H1 (cell line): ENCODE results near the gene NOLC1. TPM values are rescaled to one million over a fixed set of nuclear protein-coding genes. Genes with fewer than 3 reads are reported as not detected.

Experiments
- CTCF ChIA-PET: fragments of 300-600 bp; sonication (Branson Sonifier 250); formaldehyde crosslinking; loops from one replicate; lab custom pipeline; 2021; ENCODE audit not compliant: partially characterized antibody; lab: Charles Lee
- POLR2A ChIA-PET: fragments of 300-600 bp; sonication (Branson Sonifier 250); formaldehyde crosslinking; loops from one replicate; lab custom pipeline; 2021; ENCODE audit warnings: inconsistent platforms; ENCODE audit not compliant: partially characterized antibody; lab: Charles Lee
- DNase-seq, 2 experiments: peaks; one replicate each; pipeline versions ENCODE4 v3.0.0 to v3.0.0-alpha.2; 2010 to 2022; ENCODE audit warnings: low spot score in 2 of 2, low read depth in 1 of 2, mixed read lengths in 1 of 2
- FAIRE-seq: peaks from 2 replicates; lab custom pipeline; 2011; peaks lifted over from hg19 to GRCh38; lab: Jason Lieb, UNC
- H2AFZ ChIP-seq: 2 replicates; pipeline ENCODE4 v1.8.1; 2012; ENCODE audit warnings: low read length, inconsistent platforms
- H2AK5ac ChIP-seq: 2 replicates; pipeline ENCODE4 v1.6.1; 2013; ENCODE audit warnings: low read depth, low read length
- H2BK120ac ChIP-seq: replicated peaks from 2 replicates; pipeline ENCODE3; 2013; ENCODE audit warnings: low read depth, low read length, inconsistent platforms
- H2BK12ac ChIP-seq: 2 replicates; pipeline ENCODE4 v1.6.1; 2013; ENCODE audit warnings: low read depth, low read length
- H2BK15ac ChIP-seq: 2 replicates; pipeline ENCODE4 v1.6.1; 2013; ENCODE audit warnings: low read length
- H2BK20ac ChIP-seq: 2 replicates; pipeline ENCODE4 v1.6.1; 2013; ENCODE audit warnings: low read length
- H2BK5ac ChIP-seq: 2 replicates; pipeline ENCODE4 v1.6.1; 2013; ENCODE audit warnings: low read depth, low read length
- H3K14ac ChIP-seq: 2 replicates; pipeline ENCODE4 v1.6.1; 2013; ENCODE audit warnings: inconsistent platforms; ENCODE audit not compliant: insufficient read length
- H3K18ac ChIP-seq: 2 replicates; pipeline ENCODE4 v1.6.1; 2013; ENCODE audit warnings: low read length; ENCODE audit errors: extremely low read depth
- H3K23ac ChIP-seq: 2 replicates; pipeline ENCODE4 v1.6.1; 2013; ENCODE audit warnings: inconsistent platforms; ENCODE audit not compliant: insufficient read length
- H3K23me2 ChIP-seq: 2 replicates; pipeline ENCODE4 v1.6.1; 2013; ENCODE audit warnings: low read depth, low read length
- H3K27ac ChIP-seq: 2 replicates; pipeline ENCODE4 v1.6.1; 2011; ENCODE audit warnings: low read depth, low read length, inconsistent platforms
- H3K27me3 ChIP-seq, 4 experiments: replicated peaks in 1 of 4; 1 replicate in 1 of 4; 2 replicates in 3 of 4; pipeline versions ENCODE4 v1.6.1 to v1.8.1; 2011 to 2013; ENCODE audit warnings: low read length in 3 of 4, mild to moderate bottlenecking in 3 of 4, inconsistent platforms in 2 of 4, mixed read lengths in 2 of 4, moderate library complexity in 1 of 4; ENCODE audit not compliant: control insufficient read depth in 3 of 4, insufficient read depth in 3 of 4; ENCODE audit errors: extremely low read depth in 1 of 4
- H3K36me3 ChIP-seq, 4 experiments: 2 replicates each; pipeline versions ENCODE4 v1.6.1 to v1.8.1; 2011 to 2013; ENCODE audit warnings: mild to moderate bottlenecking in 4 of 4, low read length in 3 of 4, moderate library complexity in 2 of 4, control low read depth in 1 of 4, inconsistent platforms in 1 of 4; ENCODE audit not compliant: insufficient read depth in 4 of 4, control insufficient read depth in 2 of 4
- H3K4ac ChIP-seq: replicated peaks from 2 replicates; pipeline ENCODE3; 2013; ENCODE audit warnings: low read length, low read depth, mixed read lengths, inconsistent platforms; ENCODE audit not compliant: insufficient read length
- H3K4me1 ChIP-seq, 4 experiments: replicated peaks in 1 of 4; 1 replicate in 1 of 4; 2 replicates in 3 of 4; pipeline versions ENCODE4 v1.6.1 to v1.8.1; 2011 to 2013; ENCODE audit warnings: low read length in 3 of 4, inconsistent platforms in 2 of 4, mixed read lengths in 1 of 4; ENCODE audit not compliant: insufficient read depth in 4 of 4, control insufficient read depth in 3 of 4
- H3K4me2 ChIP-seq, 2 experiments: 2 replicates each; pipeline versions ENCODE4 v1.6.1 to v1.8.1; 2011 to 2013; ENCODE audit warnings: low read depth in 2 of 2, low read length in 2 of 2, control low read depth in 1 of 2, inconsistent platforms in 1 of 2, mild to moderate bottlenecking in 1 of 2; ENCODE audit not compliant: insufficient read depth in 1 of 2
- H3K4me3 ChIP-seq, 4 experiments: fragments of 200-600, 300-600 bp in 1 of 4; sonication (generic), shearing (Covaris generic), sonication (Bioruptor Twin) in 1 of 4; 2 replicates each; pipeline versions ENCODE4 v1.5.1 to v1.8.1; 2011 to 2016; ENCODE audit warnings: low read length in 4 of 4, low read depth in 3 of 4, control low read depth in 2 of 4, inconsistent platforms in 2 of 4, mild to moderate bottlenecking in 2 of 4, mixed read lengths in 1 of 4, moderate library complexity in 1 of 4; ENCODE audit not compliant: insufficient read depth in 2 of 4; ENCODE audit errors: extremely low read depth in 1 of 4
- H3K56ac ChIP-seq: replicated peaks from 2 replicates; pipeline ENCODE3; 2013; ENCODE audit warnings: low read depth, mild to moderate bottlenecking, mixed read lengths, low read length, inconsistent platforms; ENCODE audit not compliant: insufficient read length
- H3K79me1 ChIP-seq: 2 replicates; pipeline ENCODE4 v1.6.1; 2013; ENCODE audit warnings: low read depth, low read length, control low read depth
- H3K79me2 ChIP-seq, 2 experiments: 2 replicates each; pipeline versions ENCODE4 v1.6.1 to v1.8.1; 2012 to 2013; ENCODE audit warnings: low read length in 2 of 2, mild to moderate bottlenecking in 2 of 2, inconsistent platforms in 1 of 2; ENCODE audit not compliant: insufficient read depth in 2 of 2, control insufficient read depth in 1 of 2
- H3K9ac ChIP-seq, 4 experiments: replicated peaks in 1 of 4; 1 replicate in 1 of 4; 2 replicates in 3 of 4; pipeline versions ENCODE4 v1.6.1 to v1.8.1; 2011 to 2013; ENCODE audit warnings: low read depth in 3 of 4, low read length in 3 of 4, control low read depth in 2 of 4, mild to moderate bottlenecking in 2 of 4, moderate library complexity in 2 of 4, inconsistent platforms in 1 of 4; ENCODE audit errors: extremely low read depth in 1 of 4
- H3K9me3 ChIP-seq, 2 experiments: 2 replicates each; pipeline versions ENCODE4 v1.6.1 to v1.8.1; 2012 to 2013; ENCODE audit warnings: mild to moderate bottlenecking in 2 of 2, moderate library complexity in 2 of 2, control low read depth in 1 of 2, inconsistent platforms in 1 of 2, low read depth in 1 of 2, low read length in 1 of 2, mixed read lengths in 1 of 2; ENCODE audit not compliant: insufficient read depth in 2 of 2
- H4K20me1 ChIP-seq, 2 experiments: replicated peaks in 1 of 2; 2 replicates each; pipeline versions ENCODE3 to v1.8.1; 2011 to 2013; ENCODE audit warnings: inconsistent platforms in 2 of 2, low read length in 2 of 2, mild to moderate bottlenecking in 1 of 2; ENCODE audit not compliant: insufficient read depth in 2 of 2, control insufficient read depth in 1 of 2
- H4K5ac ChIP-seq: 2 replicates; pipeline ENCODE4 v1.6.1; 2013; ENCODE audit warnings: low read length, low read depth, mixed read lengths, inconsistent platforms; ENCODE audit not compliant: insufficient read length
- H4K8ac ChIP-seq: 2 replicates; pipeline ENCODE4 v1.8.0; 2013; ENCODE audit warnings: mild to moderate bottlenecking, moderate library complexity, low read length, inconsistent platforms; ENCODE audit not compliant: insufficient read depth; ENCODE audit errors: extremely low read depth
- H4K91ac ChIP-seq: replicated peaks from 2 replicates; pipeline ENCODE3; 2013; ENCODE audit warnings: low read length, mixed read lengths, inconsistent platforms; ENCODE audit not compliant: insufficient read length
- CTBP2 ChIP-seq: IDR thresholded peaks from 2 replicates; pipeline ENCODE4 v1.7.0; 2011; ENCODE audit warnings: borderline replicate concordance, mild to moderate bottlenecking, moderate library complexity, mixed read lengths, low read length; ENCODE audit not compliant: insufficient read depth, insufficient read length
- EP300 ChIP-seq, 2 experiments: IDR thresholded peaks; 1 replicate in 1 of 2; 2 replicates in 1 of 2; pipeline ENCODE4 v1.6.1; 2011 to 2012; ENCODE audit warnings: low read depth in 2 of 2, low read length in 2 of 2, mild to moderate bottlenecking in 2 of 2, borderline replicate concordance in 1 of 2, inconsistent platforms in 1 of 2, moderate library complexity in 1 of 2
- JUN ChIP-seq: IDR thresholded peaks from 2 replicates; pipeline ENCODE4 v1.6.1; 2011; ENCODE audit warnings: low read depth, mild to moderate bottlenecking, improper control_type of control experiment, low read length
- MAFK ChIP-seq: IDR thresholded peaks from 2 replicates; pipeline ENCODE4 v1.6.1; 2012; ENCODE audit warnings: low read depth, mild to moderate bottlenecking, improper control_type of control experiment, low read length
- NANOG ChIP-seq: IDR thresholded peaks from 2 replicates; pipeline ENCODE4 v1.6.1; 2011; ENCODE audit warnings: low read length, low read depth, mild to moderate bottlenecking, inconsistent platforms; ENCODE audit not compliant: insufficient read depth, poor library complexity, severe bottlenecking
- SAP30 ChIP-seq: fragments of 300-600 bp; sonication (generic); IDR thresholded peaks from 2 replicates; pipeline ENCODE4 v1.7.1; 2012; ENCODE audit warnings: low read length, moderate library complexity, mild to moderate bottlenecking, inconsistent platforms; ENCODE audit not compliant: insufficient read depth, insufficient replicate concordance
- TBP ChIP-seq: IDR thresholded peaks from 2 replicates; pipeline ENCODE4 v1.6.1; 2011; ENCODE audit warnings: low read depth, low read length, improper control_type of control experiment
- TEAD4 ChIP-seq: IDR thresholded peaks from 2 replicates; pipeline ENCODE4 v1.6.1; 2012; ENCODE audit warnings: low read depth, low read length, inconsistent platforms, mixed read lengths
- WGBS, 2 experiments: shearing (Covaris generic) in 1 of 2; methylation state at CpG; one replicate each; pipeline versions ENCODE4 v1.1.6 to v1.1.7; 2013 to 2015; ENCODE audit warnings: low lambda C conversion rate in 2 of 2, mixed read lengths in 2 of 2, inconsistent platforms in 1 of 2, low coverage in 1 of 2, missing lambda C conversion rate in 1 of 2; ENCODE audit not compliant: insufficient replicate concordance in 2 of 2, insufficient coverage in 1 of 2, insufficient read length in 1 of 2; ENCODE audit errors: extremely low coverage in 1 of 2, missing lambda C conversion rate in 1 of 2; 5-methylcytosine and 5-hydroxymethylcytosine counted together
- polyA plus RNA-seq, 7 experiments: library from polyadenylated mRNA; depleted of rRNA in 3 of 7; stranded (reverse) in 5 of 7; unstranded in 2 of 7; fragments of >200 nt in 5 of 7; fragments of 200-250 nt in 2 of 7; gene quantifications; 1 replicate in 5 of 7; 2 replicates in 1 of 7; 4 replicates in 1 of 7; pipeline versions ENCODE4 v1.2.1 to v1.2.3, GENCODE V29; 2011 to 2013; ENCODE audit warnings: missing spikeins in 2 of 7, mixed read lengths in 2 of 7
- total RNA-seq: library from RNA; stranded (reverse); fragmentation: NEBNext Ultra II Directional; extraction: Animal tissue kit (Norgen Biotek cat#: 25700); gene quantifications from 2 replicates; pipeline ENCODE4 v1.2.1, GENCODE V29; 2021
- TF ChIP-seq, protein P1 (sequence below): IDR thresholded peaks from 2 replicates; pipeline ENCODE4 v1.6.1; 2012; ENCODE audit warnings: low read length, inconsistent platforms

NOLC1 gene
- total and polyA plus RNA-seq, 2 of the 8 experiments (the other 6 are each of a cell fraction or from before 2014, with no cell fraction given), result 86.3 to 191 TPM

GRCh38 chr10:102122450-102122849, 29.7 kb upstream of the NOLC1 start:
- Histone ChIP-seq H4K20me1 (no peaks in the 10 kb centered on the region), H2AK5ac (peak overlapping the region; percentile 49; the same call in 1 of the 2 replicates), H2BK15ac (no peak overlapping the region), H3K14ac (no peak overlapping the region), H3K79me2 (peaks cover 0 to 20% of the 10 kb centered on the region in 2 experiments; a peak in 2 of 4 replicates), H3K27ac (peak overlapping the region; percentile 85), H2BK5ac (peak overlapping the region; percentile 94), H2AFZ (no peak overlapping the region; the same call in 1 of the 2 replicates), H3K23me2 (peaks cover 21% of the 10 kb centered on the region), H3K4ac (peak overlapping the region; percentile 5), H3K4me3 (peak overlapping the region in 3 of 4 experiments; percentile 11 to 93 (median 83); a peak in 4 of 8 replicates), H3K27me3 (no peaks in the 10 kb centered on the region), H2BK20ac (peak overlapping the region; percentile 53; the same call in 1 of the 2 replicates), H3K4me2 (peak overlapping the region; percentile 65 to 94), H3K4me1 (peaks cover 20 to 31% (median 23%) of the 10 kb centered on the region in 4 experiments), H4K8ac (no peak overlapping the region), H3K9ac (no peak overlapping the region), H3K56ac (no peak overlapping the region), H3K23ac (no peak overlapping the region), H3K9me3 (no peaks in the 10 kb centered on the region), H3K36me3 (no peaks in the 10 kb centered on the region), H2BK12ac (peak overlapping the region; percentile 97), H3K79me1 (no peaks in the 10 kb centered on the region; the same call in 1 of the 2 replicates), H4K91ac (peak overlapping the region; percentile 76), H2BK120ac (peak overlapping the region; percentile 12), H4K5ac (no peak overlapping the region), H3K18ac (no peak overlapping the region; the same call in 1 of the 2 replicates)
- CTCF ChIA-PET, result interaction anchor here (1.0 to 4.5 kb wide), 9 partner anchors 9 to 225 kb away, joined by 3 to 28 read pairs (median 3); partner anchors contain the start of gene PPRC1
- no peak for FAIRE-seq
- POLR2A ChIA-PET, result interaction anchor here (0.6 to 4.0 kb wide), 14 partner anchors 9 to 241 kb away, joined by 3 to 37 read pairs (median 4); partner anchors contain the start of genes NOLC1 and PPRC1
- no peak for DNase-seq
- 82% methylated on average over 1 of the region's 1 CpG; no CpG with 5 or more reads in 1 of the 2 experiments for WGBS, 2 experiments
- no peak for TF ChIP-seq TEAD4
- no peak for TF ChIP-seq MAFK
- TF ChIP-seq CTBP2, result no peak
- no peak for TF ChIP-seq NANOG
- no peak for TF ChIP-seq EP300 (IDR thresholded peaks at IDR 0.05; ENCODE audit: borderline replicate concordance in 1 of 2, low read depth in 2 of 2, low read length in 2 of 2)
- TF ChIP-seq SAP30, result no peak
- no peak for TF ChIP-seq TBP
- TF ChIP-seq, protein P1, sequence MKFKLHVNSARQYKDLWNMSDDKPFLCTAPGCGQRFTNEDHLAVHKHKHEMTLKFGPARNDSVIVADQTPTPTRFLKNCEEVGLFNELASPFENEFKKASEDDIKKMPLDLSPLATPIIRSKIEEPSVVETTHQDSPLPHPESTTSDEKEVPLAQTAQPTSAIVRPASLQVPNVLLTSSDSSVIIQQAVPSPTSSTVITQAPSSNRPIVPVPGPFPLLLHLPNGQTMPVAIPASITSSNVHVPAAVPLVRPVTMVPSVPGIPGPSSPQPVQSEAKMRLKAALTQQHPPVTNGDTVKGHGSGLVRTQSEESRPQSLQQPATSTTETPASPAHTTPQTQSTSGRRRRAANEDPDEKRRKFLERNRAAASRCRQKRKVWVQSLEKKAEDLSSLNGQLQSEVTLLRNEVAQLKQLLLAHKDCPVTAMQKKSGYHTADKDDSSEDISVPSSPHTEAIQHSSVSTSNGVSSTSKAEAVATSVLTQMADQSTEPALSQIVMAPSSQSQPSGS, result no peak
- no peak for TF ChIP-seq JUN
